ENCODE results near the gene STARD8. TPM values are rescaled to one million over a fixed set of nuclear protein-coding genes. Genes with fewer than 3 reads are reported as not detected.

Gene STARD8
- total RNA-seq, 1 donor, result 2.6 TPM

DNA sequence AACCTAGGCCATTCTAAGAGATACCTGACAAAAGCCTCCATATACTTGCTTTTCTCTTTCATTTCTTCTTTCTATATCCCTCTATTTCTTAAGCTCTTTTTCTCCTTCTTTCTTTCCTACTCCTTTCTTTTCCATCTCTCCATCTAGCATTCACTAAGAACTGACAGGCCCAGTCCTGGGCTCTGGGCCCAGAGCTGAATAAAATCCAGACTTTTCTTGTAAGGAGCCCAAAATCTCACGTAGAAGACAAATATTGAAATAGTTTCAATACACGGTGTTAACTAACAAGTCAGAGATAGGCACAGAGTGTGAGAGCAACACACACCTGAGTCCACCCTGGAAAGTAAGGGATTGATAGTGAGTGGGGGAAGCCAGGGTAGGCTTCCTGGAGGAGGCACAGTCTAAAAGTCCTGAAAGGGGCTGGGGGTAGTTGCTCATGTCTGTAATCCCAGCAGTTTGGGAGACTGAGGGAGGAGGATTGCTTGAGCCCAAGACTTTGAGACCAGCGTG, 108.2 kb downstream of the STARD8 start:
- TF ChIP-seq, protein P1, sequence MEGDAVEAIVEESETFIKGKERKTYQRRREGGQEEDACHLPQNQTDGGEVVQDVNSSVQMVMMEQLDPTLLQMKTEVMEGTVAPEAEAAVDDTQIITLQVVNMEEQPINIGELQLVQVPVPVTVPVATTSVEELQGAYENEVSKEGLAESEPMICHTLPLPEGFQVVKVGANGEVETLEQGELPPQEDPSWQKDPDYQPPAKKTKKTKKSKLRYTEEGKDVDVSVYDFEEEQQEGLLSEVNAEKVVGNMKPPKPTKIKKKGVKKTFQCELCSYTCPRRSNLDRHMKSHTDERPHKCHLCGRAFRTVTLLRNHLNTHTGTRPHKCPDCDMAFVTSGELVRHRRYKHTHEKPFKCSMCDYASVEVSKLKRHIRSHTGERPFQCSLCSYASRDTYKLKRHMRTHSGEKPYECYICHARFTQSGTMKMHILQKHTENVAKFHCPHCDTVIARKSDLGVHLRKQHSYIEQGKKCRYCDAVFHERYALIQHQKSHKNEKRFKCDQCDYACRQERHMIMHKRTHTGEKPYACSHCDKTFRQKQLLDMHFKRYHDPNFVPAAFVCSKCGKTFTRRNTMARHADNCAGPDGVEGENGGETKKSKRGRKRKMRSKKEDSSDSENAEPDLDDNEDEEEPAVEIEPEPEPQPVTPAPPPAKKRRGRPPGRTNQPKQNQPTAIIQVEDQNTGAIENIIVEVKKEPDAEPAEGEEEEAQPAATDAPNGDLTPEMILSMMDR (IDR thresholded peaks at IDR 0.05; ENCODE audit: insufficient read depth, low read depth, low read length), result no peak
- DNase-seq (ENCODE audit: low read depth), result no peak
- H3K4me3 ChIP-seq (ENCODE audit: low read depth, low read length), result no peak overlapping the region

DNA sequence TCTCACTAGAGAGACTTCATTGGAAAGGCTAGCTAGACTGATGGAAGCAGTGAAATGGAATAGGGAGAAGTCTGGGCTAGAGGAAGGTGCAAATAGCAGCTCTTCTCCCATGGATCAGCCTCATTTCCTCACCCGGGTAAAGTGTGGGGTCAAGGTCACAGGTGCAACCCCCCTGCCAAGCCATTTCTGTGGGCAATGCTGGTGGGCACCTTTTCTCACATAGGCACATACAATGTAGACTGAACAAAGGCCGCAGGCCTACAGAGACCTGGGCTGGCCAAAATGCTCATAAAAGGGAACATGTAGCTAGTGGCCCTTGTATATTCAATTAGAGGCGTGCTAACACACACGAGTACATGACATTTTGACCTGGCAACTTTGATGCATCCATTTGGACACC, 109.9 kb downstream of the STARD8 start:
- DNase-seq (ENCODE audit: low read depth), result no peak
- no peak overlapping the region for H3K4me3 ChIP-seq (ENCODE audit: low read depth, low read length)
- TF ChIP-seq, protein P1 (IDR thresholded peaks at IDR 0.05; ENCODE audit: insufficient read depth, low read depth, low read length), result no peak

DNA sequence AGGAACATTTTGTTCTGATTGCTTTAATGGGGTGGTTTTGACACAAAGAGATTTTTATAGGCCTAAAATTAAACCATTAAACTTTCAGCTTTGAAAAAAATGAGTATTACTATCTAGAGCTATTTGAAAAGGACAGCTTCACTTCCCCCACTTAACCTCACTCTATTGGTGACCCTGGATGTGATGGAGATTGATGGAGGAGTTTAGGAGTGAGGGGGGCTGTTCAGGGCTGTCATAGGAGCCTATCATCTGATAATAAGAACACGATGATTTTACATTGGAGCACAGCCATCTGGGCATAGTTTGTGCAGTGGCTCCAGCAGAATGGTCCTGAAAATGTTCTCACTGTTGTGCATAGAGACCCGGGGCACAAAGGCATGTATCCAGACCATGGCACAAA, 110.3 kb downstream of the STARD8 start:
- TF ChIP-seq, protein P1 (IDR thresholded peaks at IDR 0.05; ENCODE audit: insufficient read depth, low read depth, low read length), result no peak
- no peak for DNase-seq (ENCODE audit: low read depth)
- H3K4me3 ChIP-seq (ENCODE audit: low read depth, low read length), result no peak overlapping the region

GRCh38 chrX:68758671-68759070, 111.2 kb downstream of the STARD8 start:
- DNase-seq (ENCODE audit: low read depth), result no peak
- TF ChIP-seq, protein P1 (IDR thresholded peaks at IDR 0.05; ENCODE audit: insufficient read depth, low read depth, low read length), result no peak
- no peak overlapping the region for H3K4me3 ChIP-seq (ENCODE audit: low read depth, low read length)

DNA sequence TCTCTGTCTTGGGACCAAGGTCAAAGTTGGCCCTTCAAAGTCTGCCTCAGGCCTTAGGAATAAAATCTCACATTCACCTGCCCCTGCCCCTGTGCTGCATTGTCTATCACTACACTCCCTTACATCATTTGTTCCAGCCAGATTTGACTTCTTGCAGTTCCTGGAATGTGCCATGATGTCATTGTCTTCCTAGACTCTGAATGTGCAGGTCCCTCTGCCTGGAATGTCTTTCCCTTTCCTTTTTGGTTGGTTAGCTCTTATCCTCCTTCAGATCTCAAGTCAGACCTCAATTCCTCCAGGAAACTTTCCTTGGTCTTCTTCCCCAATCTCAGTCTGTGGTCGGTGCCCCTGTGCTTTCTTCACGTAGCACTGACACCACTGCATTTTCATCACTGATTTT, 113.6 kb downstream of the STARD8 start:
- DNase-seq (ENCODE audit: low read depth), result no peak
- TF ChIP-seq, protein P1 (IDR thresholded peaks at IDR 0.05; ENCODE audit: insufficient read depth, low read depth, low read length), result no peak
- no peak overlapping the region for H3K4me3 ChIP-seq (ENCODE audit: low read depth, low read length)

DNA sequence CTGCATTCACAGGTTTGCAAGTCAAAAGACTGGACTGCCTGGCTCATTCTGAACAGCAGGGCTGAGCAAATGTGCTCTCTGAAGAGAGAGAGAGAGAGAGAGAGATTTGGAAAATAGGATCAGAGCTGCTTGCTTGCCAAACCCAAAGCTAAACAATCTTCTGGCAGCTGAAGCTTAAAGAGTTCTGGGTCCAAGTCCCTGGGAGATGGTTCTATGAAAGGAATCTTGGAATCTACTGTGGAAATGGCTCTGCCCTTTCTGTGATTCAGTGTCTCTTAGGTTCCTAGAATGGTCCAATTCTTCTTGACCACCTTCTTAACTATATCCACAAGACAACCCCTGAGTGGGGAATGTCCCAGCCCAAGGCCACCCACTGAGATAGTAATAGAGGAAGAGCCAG, 115.3 kb downstream of the STARD8 start:
- H3K4me3 ChIP-seq (ENCODE audit: low read depth, low read length), result no peak overlapping the region
- TF ChIP-seq, protein P1 (IDR thresholded peaks at IDR 0.05; ENCODE audit: insufficient read depth, low read depth, low read length), result no peak
- no peak for DNase-seq (ENCODE audit: low read depth)

GRCh38 chrX:68763481-68763880, 116.0 kb downstream of the STARD8 start:
- no peak for DNase-seq (ENCODE audit: low read depth)
- H3K4me3 ChIP-seq (ENCODE audit: low read depth, low read length), result no peak overlapping the region
- TF ChIP-seq, protein P1 (IDR thresholded peaks at IDR 0.05; ENCODE audit: insufficient read depth, low read depth, low read length), result no peak
